Coronary artery (tissue), 2 donors: ENCODE measurements around the gene FAM210B.
A peak's percentile ranks its signal among the peaks of the same experiment; 100 is the strongest.

Experiments used
- DNase-seq: peaks from one replicate; pipeline ENCODE4 v3.0.0-alpha.2; 2017; ENCODE audit warnings: low spot score
- H3K27ac ChIP-seq, 2 donors: fragments of 200-600 bp; sonication (generic); one replicate each; pipeline ENCODE4 v1.5.1; 2016 to 2019
- H3K4me3 ChIP-seq: fragments of 200-600 bp; sonication (generic); 2 replicates; pipeline ENCODE4 v1.5.1; 2016; ENCODE audit warnings: mild to moderate bottlenecking, moderate library complexity
- CTCF ChIP-seq: fragments of 200-600 bp; sonication (generic); IDR thresholded peaks from one replicate; pipeline ENCODE4 v1.5.1; 2019; ENCODE audit warnings: antibody characterized with exemption

FAM210B gene

GRCh38 chr20:56391037-56391436 is 32.3 kb downstream of the FAM210B start:
- Histone ChIP-seq H3K27ac (no peak overlapping the region), H3K4me3 (peak overlapping the region; percentile 71)
- TF ChIP-seq CTCF = no peak
- no peak for DNase-seq

GRCh38 chr20:56391596-56392131 is 32.9 kb downstream of the FAM210B start:
- no peak for TF ChIP-seq CTCF
- no peak for DNase-seq

GRCh38 chr20:56392132-56392880 is 33.5 kb downstream of the FAM210B start, which contains the start of the genes AURKA and CSTF1:
Gene AURKA, minus strand, starts transcription at chr20:56392215. Its CDS starts 4,018 bp downstream, at chr20:56388197.
Gene CSTF1, plus strand, starts transcription at chr20:56392645. Its CDS starts 2,908 bp downstream, at chr20:56395553.
- DNase-seq = peak; percentile 100
- Histone ChIP-seq H3K27ac (peak within 1 kb of the TSS; percentile 76 to 82), H3K4me3 (peak within 1 kb of the TSS; percentile 71)
- TF ChIP-seq CTCF = no peak

More at GRCh38 chr20:56391596-56392131, 32.9 kb downstream of the FAM210B start:
- Histone ChIP-seq H3K27ac (peak overlapping the region; percentile 76 to 82), H3K4me3 (peak overlapping the region; percentile 71)

- Histone ChIP-seq H3K4me3 (peak overlapping the region; percentile 71), H3K27ac (peak overlapping the region; percentile 76 to 82)
These were observed 34.2 kb downstream of the FAM210B start for GRCh38 chr20:56392881-56393482.

GRCh38 chr20:56393653-56394052 is 34.9 kb downstream of the FAM210B start:
- no peak for TF ChIP-seq CTCF
- Histone ChIP-seq H3K4me3 (peak overlapping the region; percentile 71), H3K27ac (no peak overlapping the region)
- no peak for DNase-seq

More at GRCh38 chr20:56392881-56393482, 34.2 kb downstream of the FAM210B start:
- no peak for TF ChIP-seq CTCF
- DNase-seq = no peak

GRCh38 chr20:56395166-56395565 is 36.4 kb downstream of the FAM210B start:
- no peak for DNase-seq
- no peak overlapping the region for H3K4me3 ChIP-seq
- H3K27ac ChIP-seq = no peak overlapping the region
- TF ChIP-seq CTCF = no peak
